ENCODE results near the gene PCBP4. TPM values are rescaled to one million over a fixed set of nuclear protein-coding genes. Genes with fewer than 3 reads are reported as not detected.

The PCBP4 gene
- total RNA-seq, 1 experiment from 2014 or later, result 28.7 TPM

GRCh38 chr3:51938780-51939425 is 28.4 kb downstream of the PCBP4 start (continued):
- TF ChIP-seq, protein P1, sequence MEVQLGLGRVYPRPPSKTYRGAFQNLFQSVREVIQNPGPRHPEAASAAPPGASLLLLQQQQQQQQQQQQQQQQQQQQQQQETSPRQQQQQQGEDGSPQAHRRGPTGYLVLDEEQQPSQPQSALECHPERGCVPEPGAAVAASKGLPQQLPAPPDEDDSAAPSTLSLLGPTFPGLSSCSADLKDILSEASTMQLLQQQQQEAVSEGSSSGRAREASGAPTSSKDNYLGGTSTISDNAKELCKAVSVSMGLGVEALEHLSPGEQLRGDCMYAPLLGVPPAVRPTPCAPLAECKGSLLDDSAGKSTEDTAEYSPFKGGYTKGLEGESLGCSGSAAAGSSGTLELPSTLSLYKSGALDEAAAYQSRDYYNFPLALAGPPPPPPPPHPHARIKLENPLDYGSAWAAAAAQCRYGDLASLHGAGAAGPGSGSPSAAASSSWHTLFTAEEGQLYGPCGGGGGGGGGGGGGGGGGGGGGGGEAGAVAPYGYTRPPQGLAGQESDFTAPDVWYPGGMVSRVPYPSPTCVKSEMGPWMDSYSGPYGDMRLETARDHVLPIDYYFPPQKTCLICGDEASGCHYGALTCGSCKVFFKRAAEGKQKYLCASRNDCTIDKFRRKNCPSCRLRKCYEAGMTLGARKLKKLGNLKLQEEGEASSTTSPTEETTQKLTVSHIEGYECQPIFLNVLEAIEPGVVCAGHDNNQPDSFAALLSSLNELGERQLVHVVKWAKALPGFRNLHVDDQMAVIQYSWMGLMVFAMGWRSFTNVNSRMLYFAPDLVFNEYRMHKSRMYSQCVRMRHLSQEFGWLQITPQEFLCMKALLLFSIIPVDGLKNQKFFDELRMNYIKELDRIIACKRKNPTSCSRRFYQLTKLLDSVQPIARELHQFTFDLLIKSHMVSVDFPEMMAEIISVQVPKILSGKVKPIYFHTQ (CRISPR knock-in tag; IDR thresholded peaks at IDR 0.05), result no peak
- no peak for TF ChIP-seq EMX1 (CRISPR knock-in tag; IDR thresholded peaks at IDR 0.05)
- TF ChIP-seq STAT6 (CRISPR knock-in tag; conservative IDR thresholded peaks at IDR 0.05; ENCODE audit: low read depth), result no peak
- TF ChIP-seq ZBTB21 (CRISPR knock-in tag; IDR thresholded peaks at IDR 0.05; ENCODE audit: borderline replicate concordance), result no peak
- no peak for TF ChIP-seq USF1 (CRISPR knock-in tag; IDR thresholded peaks at IDR 0.05)

DNA sequence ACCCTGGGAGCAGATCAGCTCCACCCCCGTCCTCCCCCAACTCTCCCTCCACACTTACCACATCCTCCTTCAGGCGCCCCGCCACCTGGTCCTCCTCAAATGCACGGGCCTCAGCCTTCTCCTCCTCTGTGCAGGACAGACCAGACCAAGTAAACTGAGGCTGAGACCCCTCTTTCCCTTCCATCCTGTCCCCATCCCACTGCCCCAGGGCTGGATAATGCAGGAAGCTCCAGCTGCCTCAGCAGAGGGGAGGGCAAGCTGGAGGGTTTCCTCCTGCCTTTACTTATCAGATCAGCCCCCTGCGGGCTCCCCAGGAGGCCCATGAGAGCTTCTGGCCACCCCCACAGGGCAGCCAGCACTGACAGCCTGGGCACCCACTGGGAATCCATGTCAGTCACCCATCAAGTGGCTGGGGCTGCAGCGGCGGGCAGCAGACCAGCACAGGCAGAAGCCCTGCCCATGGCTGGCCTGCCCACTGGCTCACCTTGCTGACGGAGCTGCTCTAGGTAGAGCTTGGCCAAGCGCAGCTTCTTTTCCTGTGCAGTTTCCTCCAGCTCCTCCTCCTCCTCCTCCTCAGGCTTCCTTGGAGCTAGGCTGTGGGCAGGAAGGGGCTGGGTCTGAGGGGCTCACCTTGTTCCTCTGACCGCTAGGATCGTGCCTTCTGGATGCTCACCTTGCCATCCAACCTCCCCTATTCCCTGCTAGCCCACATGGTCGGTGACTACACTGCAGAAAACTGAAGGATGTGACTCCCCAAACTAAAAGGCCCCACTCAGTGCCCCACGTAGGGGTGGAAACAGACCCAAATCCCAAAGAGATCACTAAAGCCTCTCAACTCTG is 29.4 kb downstream of the PCBP4 start:
- no peak overlapping the region for H3K4me3 Mint-ChIP-seq
- H3K27ac Mint-ChIP-seq, result no peak overlapping the region
- H3K27me3 Mint-ChIP-seq (ENCODE audit: low read depth), result no peaks in the 10 kb centered on the region; the same call in 1 of the 2 replicates
- H3K4me1 Mint-ChIP-seq, result peaks cover 17% of the 10 kb centered on the region
- ATAC-seq (no peak), DNase-seq (ENCODE audit: low spot score) (no peak)
- H3K36me3 Mint-ChIP-seq, result peaks cover 57% of the 10 kb centered on the region
- no peaks in the 10 kb centered on the region for H3K9me3 Mint-ChIP-seq
- CTCF ChIA-PET, result interaction anchor here (1.3 kb wide), 1 partner anchor 219 kb away, joined by 3 read pairs; no protein-coding TSS in a partner anchor
- POLR2A ChIA-PET, result no interaction called here
- no peak for TF ChIP-seq NR3C1 (CRISPR knock-in tag; conservative IDR thresholded peaks at IDR 0.05; ENCODE audit: low read depth)
- no peak for TF ChIP-seq MXD4 (CRISPR knock-in tag; IDR thresholded peaks at IDR 0.05; ENCODE audit: borderline replicate concordance)
- TF ChIP-seq JUN (CRISPR knock-in tag; IDR thresholded peaks at IDR 0.05), result no peak
- no peak for TF ChIP-seq TEAD1 (CRISPR knock-in tag; IDR thresholded peaks at IDR 0.05)
- TF ChIP-seq, protein P2, sequence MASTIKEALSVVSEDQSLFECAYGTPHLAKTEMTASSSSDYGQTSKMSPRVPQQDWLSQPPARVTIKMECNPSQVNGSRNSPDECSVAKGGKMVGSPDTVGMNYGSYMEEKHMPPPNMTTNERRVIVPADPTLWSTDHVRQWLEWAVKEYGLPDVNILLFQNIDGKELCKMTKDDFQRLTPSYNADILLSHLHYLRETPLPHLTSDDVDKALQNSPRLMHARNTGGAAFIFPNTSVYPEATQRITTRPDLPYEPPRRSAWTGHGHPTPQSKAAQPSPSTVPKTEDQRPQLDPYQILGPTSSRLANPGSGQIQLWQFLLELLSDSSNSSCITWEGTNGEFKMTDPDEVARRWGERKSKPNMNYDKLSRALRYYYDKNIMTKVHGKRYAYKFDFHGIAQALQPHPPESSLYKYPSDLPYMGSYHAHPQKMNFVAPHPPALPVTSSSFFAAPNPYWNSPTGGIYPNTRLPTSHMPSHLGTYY (CRISPR knock-in tag; IDR thresholded peaks at IDR 0.05), result no peak
- no peak for TF ChIP-seq STAT6 (CRISPR knock-in tag; conservative IDR thresholded peaks at IDR 0.05; ENCODE audit: low read depth)
- TF ChIP-seq NFATC4 (CRISPR knock-in tag; IDR thresholded peaks at IDR 0.05), result no peak
- no peak for TF ChIP-seq ZNF416 (CRISPR knock-in tag; IDR thresholded peaks at IDR 0.05)
- TF ChIP-seq CTCF (IDR thresholded peaks at IDR 0.05), result no peak
- TF ChIP-seq EMX1 (CRISPR knock-in tag; IDR thresholded peaks at IDR 0.05), result no peak
- TF ChIP-seq SOX15 (CRISPR knock-in tag; IDR thresholded peaks at IDR 0.05), result no peak
- TF ChIP-seq USF2 (CRISPR knock-in tag; IDR thresholded peaks at IDR 0.05), result no peak
